Measurements from ENCODE around the gene GALP. TPM values are rescaled to one million over a fixed set of nuclear protein-coding genes. Genes with fewer than 3 reads are reported as not detected.
"Not testable (repeated sequence)": the region's sequence is repeated elsewhere in the genome, so short reads cannot be mapped to it uniquely, and the experiment has no call there.

Gene GALP
- total RNA-seq, 1 experiment from 2014 or later = not detected

DNA sequence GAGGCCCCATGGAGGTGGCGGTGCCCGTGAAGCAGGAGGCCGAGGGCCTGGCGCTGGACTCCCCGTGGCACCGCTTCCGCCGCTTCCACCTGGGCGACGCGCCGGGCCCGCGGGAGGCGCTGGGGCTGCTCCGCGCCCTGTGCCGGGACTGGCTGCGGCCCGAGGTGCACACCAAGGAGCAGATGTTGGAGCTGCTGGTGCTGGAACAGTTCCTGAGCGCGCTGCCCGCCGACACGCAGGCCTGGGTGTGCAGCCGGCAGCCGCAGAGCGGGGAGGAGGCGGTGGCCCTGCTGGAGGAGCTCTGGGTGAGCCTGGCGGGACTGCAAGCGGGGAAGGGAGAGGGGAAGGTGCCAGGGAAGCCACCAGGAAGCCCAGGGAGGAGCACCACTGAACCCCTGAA, 28.9 kb upstream of the GALP start:
- H3K4me3 Mint-ChIP-seq (ENCODE audit: unreplicated experiment) = no peak overlapping the region
- no TSS peak for BruUV-seq (replicated peaks)
- TF ChIP-seq, protein P1, sequence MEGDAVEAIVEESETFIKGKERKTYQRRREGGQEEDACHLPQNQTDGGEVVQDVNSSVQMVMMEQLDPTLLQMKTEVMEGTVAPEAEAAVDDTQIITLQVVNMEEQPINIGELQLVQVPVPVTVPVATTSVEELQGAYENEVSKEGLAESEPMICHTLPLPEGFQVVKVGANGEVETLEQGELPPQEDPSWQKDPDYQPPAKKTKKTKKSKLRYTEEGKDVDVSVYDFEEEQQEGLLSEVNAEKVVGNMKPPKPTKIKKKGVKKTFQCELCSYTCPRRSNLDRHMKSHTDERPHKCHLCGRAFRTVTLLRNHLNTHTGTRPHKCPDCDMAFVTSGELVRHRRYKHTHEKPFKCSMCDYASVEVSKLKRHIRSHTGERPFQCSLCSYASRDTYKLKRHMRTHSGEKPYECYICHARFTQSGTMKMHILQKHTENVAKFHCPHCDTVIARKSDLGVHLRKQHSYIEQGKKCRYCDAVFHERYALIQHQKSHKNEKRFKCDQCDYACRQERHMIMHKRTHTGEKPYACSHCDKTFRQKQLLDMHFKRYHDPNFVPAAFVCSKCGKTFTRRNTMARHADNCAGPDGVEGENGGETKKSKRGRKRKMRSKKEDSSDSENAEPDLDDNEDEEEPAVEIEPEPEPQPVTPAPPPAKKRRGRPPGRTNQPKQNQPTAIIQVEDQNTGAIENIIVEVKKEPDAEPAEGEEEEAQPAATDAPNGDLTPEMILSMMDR (IDR thresholded peaks at IDR 0.05; ENCODE audit: unreplicated experiment) = no peak
- POLR2A ChIA-PET = no interaction called here
- intact Hi-C loops (cut with micrococcal nuclease) = no loop called here
- H3K27me3 Mint-ChIP-seq (ENCODE audit: insufficient read depth, unreplicated experiment) = no peaks in the 10 kb centered on the region
- CTCF ChIA-PET = interaction anchor here (1.0 to 2.6 kb wide), 2 partner anchors 8 to 11 kb away, joined by 5 to 9 read pairs; no protein-coding TSS in a partner anchor
- DNase-seq (ENCODE audit: unreplicated experiment) = no peak
- peaks cover 12% of the 10 kb centered on the region for H3K4me1 Mint-ChIP-seq (ENCODE audit: insufficient read depth, unreplicated experiment)
- H3K9me3 Mint-ChIP-seq (ENCODE audit: unreplicated experiment) = no peaks in the 10 kb centered on the region
- no peak overlapping the region for H3K27ac Mint-ChIP-seq (ENCODE audit: low read depth, unreplicated experiment)
- peaks cover 8% of the 10 kb centered on the region for H3K36me3 Mint-ChIP-seq (ENCODE audit: insufficient read depth, unreplicated experiment)

DNA sequence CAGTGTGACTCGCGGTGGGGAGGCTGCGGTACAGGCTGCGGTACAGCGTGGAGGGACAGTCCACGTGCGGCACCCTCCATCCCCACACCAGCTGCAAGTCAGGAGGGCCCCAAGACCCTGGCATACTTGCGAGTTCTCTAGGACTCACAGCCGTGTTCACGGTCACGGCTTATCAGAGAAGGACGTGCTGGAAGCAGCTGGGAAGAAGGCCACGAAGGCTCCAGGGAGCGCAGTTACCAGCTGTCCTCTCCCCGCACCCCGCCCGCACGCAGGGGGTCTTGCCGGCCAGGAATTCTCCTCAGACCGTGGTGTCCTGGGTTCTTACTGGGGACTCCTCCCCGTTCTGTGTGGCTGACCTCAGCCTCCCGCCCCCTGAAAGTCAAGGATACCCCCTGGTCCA, 28.5 kb upstream of the GALP start:
- H3K4me3 Mint-ChIP-seq (ENCODE audit: unreplicated experiment) = no peak overlapping the region
- no peak for DNase-seq (ENCODE audit: unreplicated experiment)
- H3K4me1 Mint-ChIP-seq (ENCODE audit: insufficient read depth, unreplicated experiment) = peaks cover 9% of the 10 kb centered on the region
- BruUV-seq (replicated peaks) = no TSS peak
- CTCF ChIA-PET = interaction anchor here (0.6 to 1.2 kb wide), 2 partner anchors 15 to 79 kb away, joined by 3 to 4 read pairs; no protein-coding TSS in a partner anchor
- TF ChIP-seq, protein P1 (IDR thresholded peaks at IDR 0.05; ENCODE audit: unreplicated experiment) = no peak
- intact Hi-C loops (cut with micrococcal nuclease) = no loop called here
- H3K27me3 Mint-ChIP-seq (ENCODE audit: insufficient read depth, unreplicated experiment) = no peaks in the 10 kb centered on the region
- H3K9me3 Mint-ChIP-seq (ENCODE audit: unreplicated experiment) = no peaks in the 10 kb centered on the region
- H3K27ac Mint-ChIP-seq (ENCODE audit: low read depth, unreplicated experiment) = no peak overlapping the region
- H3K36me3 Mint-ChIP-seq (ENCODE audit: insufficient read depth, unreplicated experiment) = peaks cover 8% of the 10 kb centered on the region
- POLR2A ChIA-PET = no interaction called here

DNA sequence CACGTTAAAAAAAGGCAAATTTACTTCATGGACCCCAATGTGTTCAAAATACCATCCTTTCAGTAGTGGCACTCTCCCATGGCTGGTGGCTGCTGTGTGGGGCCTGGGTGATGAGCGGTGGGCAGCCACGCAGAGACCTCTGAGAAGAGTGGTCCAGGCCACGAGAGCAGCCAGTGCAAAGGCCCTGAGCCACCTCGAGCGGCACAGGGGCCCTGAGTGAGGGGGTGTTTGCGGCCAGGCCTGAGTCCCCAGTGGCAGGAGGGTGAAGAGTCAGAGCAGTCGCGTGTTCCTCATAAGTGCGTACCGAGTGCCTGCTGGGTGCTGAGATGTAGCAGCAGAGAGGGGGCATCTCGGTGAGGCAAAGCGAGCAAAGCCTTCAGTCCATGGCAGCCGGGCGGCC, 27.7 kb upstream of the GALP start:
- no peaks in the 10 kb centered on the region for H3K9me3 Mint-ChIP-seq (ENCODE audit: unreplicated experiment)

DNA sequence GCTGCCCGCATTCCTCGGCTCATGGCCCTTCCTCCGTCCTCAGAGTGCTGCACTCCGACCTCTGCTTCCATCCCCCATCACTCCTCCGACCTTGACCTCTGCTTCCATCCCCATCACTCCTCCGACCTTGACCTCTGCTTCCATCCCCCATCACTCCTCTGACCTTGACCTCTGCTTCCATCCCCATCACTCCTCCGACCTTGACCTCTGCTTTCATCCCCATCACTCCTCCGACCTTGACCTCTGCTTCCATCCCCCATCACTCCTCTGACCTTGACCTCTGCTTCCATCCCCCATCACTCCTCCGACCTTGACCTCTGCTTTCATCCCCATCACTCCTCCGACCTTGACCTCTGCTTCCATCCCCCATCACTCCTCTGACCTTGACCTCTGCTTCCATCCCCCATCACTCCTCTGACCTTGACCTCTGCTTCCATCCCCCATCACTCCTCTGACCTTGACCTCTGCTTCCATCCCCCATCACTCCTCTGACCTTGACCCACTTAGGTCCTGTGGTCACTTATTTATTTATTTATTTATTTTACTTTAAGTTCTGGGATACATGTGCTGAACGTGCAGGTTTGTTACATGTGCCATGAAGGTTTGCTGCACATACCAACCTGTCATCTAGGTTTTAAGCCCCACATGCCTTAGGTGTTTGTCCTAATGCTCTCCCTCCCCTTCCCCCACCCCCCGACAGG, 26.7 kb upstream of the GALP start:
- H3K27me3 Mint-ChIP-seq (ENCODE audit: insufficient read depth, unreplicated experiment); H3K9me3 Mint-ChIP-seq (ENCODE audit: unreplicated experiment); H3K4me1 Mint-ChIP-seq (ENCODE audit: insufficient read depth, unreplicated experiment); H3K27ac Mint-ChIP-seq (ENCODE audit: low read depth, unreplicated experiment); BruUV-seq (replicated peaks); POLR2A ChIA-PET; H3K36me3 Mint-ChIP-seq (ENCODE audit: insufficient read depth, unreplicated experiment); CTCF ChIA-PET; DNase-seq (ENCODE audit: unreplicated experiment); intact Hi-C loops (cut with micrococcal nuclease); H3K4me3 Mint-ChIP-seq (ENCODE audit: unreplicated experiment): not testable (repeated sequence)

More for the DNA sequence above, 27.7 kb upstream of the GALP start:
- BruUV-seq (replicated peaks) = no TSS peak
- CTCF ChIA-PET = interaction anchor here (1.2 kb wide), 1 partner anchor 79 kb away, joined by 3 read pairs; no protein-coding TSS in a partner anchor
- H3K36me3 Mint-ChIP-seq (ENCODE audit: insufficient read depth, unreplicated experiment) = peaks cover 8% of the 10 kb centered on the region
- intact Hi-C loops (cut with micrococcal nuclease) = no loop called here
- peaks cover 9% of the 10 kb centered on the region for H3K4me1 Mint-ChIP-seq (ENCODE audit: insufficient read depth, unreplicated experiment)
- DNase-seq (ENCODE audit: unreplicated experiment) = no peak
- POLR2A ChIA-PET = no interaction called here
- TF ChIP-seq, protein P1 (IDR thresholded peaks at IDR 0.05; ENCODE audit: unreplicated experiment) = no peak
- H3K27me3 Mint-ChIP-seq (ENCODE audit: insufficient read depth, unreplicated experiment) = no peaks in the 10 kb centered on the region
- H3K27ac Mint-ChIP-seq (ENCODE audit: low read depth, unreplicated experiment) = no peak overlapping the region
- no peak overlapping the region for H3K4me3 Mint-ChIP-seq (ENCODE audit: unreplicated experiment)
